ENCODE measurements around the gene CCSER1. TPM values are rescaled to one million over a fixed set of nuclear protein-coding genes. Genes with fewer than 3 reads are reported as not detected.

Gene CCSER1
- total RNA-seq, 4 donors from 2014 or later, result 27.5 to 66.5 (median 54.3) TPM

- H3K4me3 ChIP-seq, result no peak overlapping the region
- H3K9me3 ChIP-seq, result no peaks in the 10 kb centered on the region
- H3K27ac ChIP-seq, result no peak overlapping the region
- no peaks in the 10 kb centered on the region for H3K27me3 ChIP-seq
- no peak for DNase-seq
- TF ChIP-seq POLR2A (IDR thresholded peaks at IDR 0.05) (no peak), CTCF (IDR thresholded peaks at IDR 0.05) (no peak)
- H3K36me3 ChIP-seq, result no peaks in the 10 kb centered on the region
- peaks cover 0 to 21% (median 0%) of the 10 kb centered on the region in 4 donors for H3K4me1 ChIP-seq
Observed at GRCh38 chr4:90185416-90185815, 58.2 kb downstream of the CCSER1 start.

DNA sequence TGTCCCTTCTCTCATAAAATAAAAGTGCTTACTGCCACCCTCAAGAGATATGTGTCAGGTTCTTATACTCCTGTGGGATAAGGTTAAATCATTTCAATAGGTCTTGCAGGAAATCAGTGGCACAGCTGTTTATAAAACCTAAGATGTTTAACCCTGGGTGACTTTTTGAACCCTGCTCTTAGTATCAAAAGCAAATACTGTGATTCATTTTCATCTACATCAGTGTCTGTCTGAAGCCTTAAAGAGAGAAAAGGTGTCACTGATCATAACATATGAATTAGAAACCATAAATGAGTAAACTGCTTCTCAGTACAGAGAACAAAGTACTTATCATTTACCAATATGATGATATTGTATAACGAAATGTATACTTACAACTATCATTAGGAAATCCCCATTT, 59.0 kb downstream of the CCSER1 start:
- Histone ChIP-seq H3K27ac (peak overlapping the region in 1 of 4 donors; percentile 38), H3K4me1 (peaks cover 0 to 21% (median 0%) of the 10 kb centered on the region in 4 donors), H3K4me3 (no peak overlapping the region), H3K36me3 (no peaks in the 10 kb centered on the region), H3K9me3 (no peaks in the 10 kb centered on the region), H3K27me3 (no peaks in the 10 kb centered on the region)
- TF ChIP-seq CTCF (IDR thresholded peaks at IDR 0.05) (no peak), POLR2A (IDR thresholded peaks at IDR 0.05) (no peak)
- DNase-seq, result no peak

- H3K27me3 ChIP-seq, result no peaks in the 10 kb centered on the region
- no peak for DNase-seq
- no peaks in the 10 kb centered on the region for H3K36me3 ChIP-seq
- H3K4me1 ChIP-seq, result peaks cover 0 to 13% (median 0%) of the 10 kb centered on the region in 4 donors
- H3K9me3 ChIP-seq, result no peaks in the 10 kb centered on the region
- no peak overlapping the region for H3K4me3 ChIP-seq
- no peak overlapping the region for H3K27ac ChIP-seq
- TF ChIP-seq CTCF (IDR thresholded peaks at IDR 0.05) (no peak), POLR2A (IDR thresholded peaks at IDR 0.05) (no peak)
Observed at GRCh38 chr4:90187148-90187884, 60.1 kb downstream of the CCSER1 start.

- no peaks in the 10 kb centered on the region for H3K36me3 ChIP-seq
- peaks cover 0 to 7% (median 0%) of the 10 kb centered on the region in 4 donors for H3K4me1 ChIP-seq
- no peaks in the 10 kb centered on the region for H3K27me3 ChIP-seq
- no peak for TF ChIP-seq POLR2A (IDR thresholded peaks at IDR 0.05)
- no peak for TF ChIP-seq CTCF (IDR thresholded peaks at IDR 0.05)
- no peak for DNase-seq
- no peak overlapping the region for H3K27ac ChIP-seq
- H3K4me3 ChIP-seq, result no peak overlapping the region
- no peaks in the 10 kb centered on the region for H3K9me3 ChIP-seq
Observed at GRCh38 chr4:90189178-90189577, 62.0 kb downstream of the CCSER1 start.

- H3K27ac ChIP-seq, result no peak overlapping the region
- H3K36me3 ChIP-seq, result no peaks in the 10 kb centered on the region
- H3K4me3 ChIP-seq, result no peak overlapping the region
- no peaks in the 10 kb centered on the region for H3K27me3 ChIP-seq
- no peak for TF ChIP-seq CTCF (IDR thresholded peaks at IDR 0.05)
- no peaks in the 10 kb centered on the region for H3K9me3 ChIP-seq
- H3K4me1 ChIP-seq, result no peaks in the 10 kb centered on the region
- DNase-seq, result no peak
Observed at GRCh38 chr4:90189946-90190345, 62.8 kb downstream of the CCSER1 start.
